ENCODE data around the gene CYB5A.
A peak's percentile ranks its signal among the peaks of the same experiment; 100 is the strongest.
"Not testable (repeated sequence)": the region's sequence is repeated elsewhere in the genome, so short reads cannot be mapped to it uniquely, and the experiment has no call there.

Gene CYB5A, protein sequence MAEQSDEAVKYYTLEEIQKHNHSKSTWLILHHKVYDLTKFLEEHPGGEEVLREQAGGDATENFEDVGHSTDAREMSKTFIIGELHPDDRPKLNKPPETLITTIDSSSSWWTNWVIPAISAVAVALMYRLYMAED

DNA sequence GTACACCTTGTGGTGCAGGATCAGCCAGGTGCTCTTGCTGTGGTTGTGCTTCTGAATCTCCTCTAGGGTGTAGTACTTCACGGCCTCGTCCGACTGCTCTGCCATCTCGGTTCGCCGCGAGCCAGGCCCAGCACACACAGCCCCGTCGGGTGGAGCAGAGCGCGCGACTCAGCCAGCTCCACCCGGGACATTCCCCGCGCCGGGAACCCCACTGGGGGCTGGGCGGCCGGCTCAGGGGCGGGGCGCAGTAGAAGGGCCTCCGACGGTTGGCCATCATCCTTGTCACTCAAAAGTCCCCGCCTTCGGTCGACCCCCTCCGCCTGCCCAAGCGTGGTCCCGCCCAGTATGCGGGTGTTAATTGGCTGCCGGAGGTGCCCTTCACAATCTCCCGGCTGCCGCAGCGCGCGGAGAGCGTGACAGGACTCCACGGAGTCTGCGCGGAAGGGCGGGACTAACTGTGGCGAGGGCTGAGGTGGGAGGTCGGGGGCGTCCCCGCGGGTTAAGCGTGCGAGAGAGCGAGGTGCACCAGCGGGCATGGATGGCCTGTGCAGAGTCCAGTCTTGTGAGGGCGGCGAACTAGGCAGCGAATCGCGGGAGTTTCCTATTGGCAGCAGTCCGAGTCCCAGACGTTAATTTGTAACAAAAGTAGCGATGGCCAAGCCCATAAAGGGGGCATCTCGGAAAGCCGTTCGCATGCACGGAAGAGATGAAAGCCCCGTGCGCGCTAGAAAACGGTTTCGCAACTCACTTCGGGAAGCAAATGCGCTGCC is at the start of gene CYB5A:
Gene CYB5A (minus strand): TSS at position 193 of the 770 bp plus-strand sequence. CDS start 88 bp downstream, at position 105.
- DNase-seq = peak; percentile 99

DNA sequence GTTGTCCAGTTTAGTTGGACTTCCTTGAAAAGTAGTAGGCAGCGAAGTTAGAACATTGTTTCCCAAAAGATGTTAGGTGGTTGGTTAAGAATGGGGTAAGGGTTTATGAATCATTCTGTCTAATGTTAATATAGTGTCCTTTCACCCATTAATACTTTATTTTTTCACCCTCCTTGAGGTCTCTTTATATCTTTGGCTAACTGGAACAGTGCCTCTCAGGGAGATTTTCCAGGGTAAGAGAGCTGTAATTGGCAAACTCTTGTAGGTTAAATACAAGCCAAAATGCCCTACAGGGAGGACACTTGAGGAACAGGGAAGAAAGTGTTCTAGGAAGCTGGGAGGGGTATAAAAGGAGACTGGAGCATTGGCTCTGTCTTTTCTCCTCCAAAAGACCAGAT is 46.1 kb upstream of the CYB5A start:
- DNase-seq = no peak

DNA sequence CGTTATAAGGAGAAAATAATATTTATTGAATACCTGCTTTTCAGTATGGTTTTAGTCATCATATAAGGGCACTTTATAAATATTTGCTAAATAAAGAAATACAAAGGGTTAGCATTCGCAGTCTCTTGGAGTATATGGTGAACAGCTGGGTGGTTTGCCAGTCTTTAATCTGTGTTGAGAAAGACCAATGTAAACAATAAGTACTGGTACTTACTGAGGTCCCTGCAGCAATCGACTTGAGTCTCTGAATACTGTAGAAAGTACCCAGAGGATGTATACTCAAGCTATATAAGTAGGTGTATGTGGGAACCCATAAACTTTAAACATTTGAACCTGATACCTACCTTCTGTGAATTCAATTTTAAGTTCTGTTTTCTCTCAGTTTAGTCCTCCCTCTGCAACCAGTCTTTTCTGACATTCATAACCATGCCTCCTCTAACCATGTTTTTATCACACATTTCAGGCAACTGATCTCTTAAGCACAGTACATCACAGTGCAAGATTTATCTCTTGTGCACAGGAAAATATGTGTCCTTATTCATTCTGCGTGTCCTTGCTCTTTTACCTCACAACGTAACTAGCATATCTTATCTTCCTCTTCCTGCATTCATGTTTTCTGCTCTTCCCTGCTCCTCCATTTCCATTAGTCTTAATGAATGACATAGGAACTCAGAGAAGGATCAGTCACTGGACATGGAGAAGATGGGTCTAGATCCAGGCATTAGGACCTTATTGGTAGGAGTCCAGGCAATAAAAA is 45.6 kb upstream of the CYB5A start:
- no peak for DNase-seq

DNA sequence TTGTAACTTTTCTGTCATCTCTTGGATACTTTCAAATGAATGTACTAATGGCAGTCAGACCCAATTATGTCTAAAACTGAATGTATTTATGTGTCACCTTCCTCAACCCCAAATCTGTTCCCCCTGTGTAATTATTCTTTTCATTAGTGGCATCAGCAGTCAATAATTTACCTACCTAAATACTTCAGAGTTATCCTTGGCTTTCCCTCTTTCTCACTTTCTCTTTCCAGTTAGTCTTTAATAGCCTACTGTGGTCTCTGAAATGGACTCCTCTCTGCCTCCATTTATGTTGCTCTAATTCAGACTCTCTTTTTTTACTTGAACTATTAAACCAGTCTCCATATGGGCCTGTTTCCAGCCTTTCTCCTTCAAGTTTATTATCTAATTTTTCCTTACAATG is 44.9 kb upstream of the CYB5A start:
- no peak for DNase-seq

DNA sequence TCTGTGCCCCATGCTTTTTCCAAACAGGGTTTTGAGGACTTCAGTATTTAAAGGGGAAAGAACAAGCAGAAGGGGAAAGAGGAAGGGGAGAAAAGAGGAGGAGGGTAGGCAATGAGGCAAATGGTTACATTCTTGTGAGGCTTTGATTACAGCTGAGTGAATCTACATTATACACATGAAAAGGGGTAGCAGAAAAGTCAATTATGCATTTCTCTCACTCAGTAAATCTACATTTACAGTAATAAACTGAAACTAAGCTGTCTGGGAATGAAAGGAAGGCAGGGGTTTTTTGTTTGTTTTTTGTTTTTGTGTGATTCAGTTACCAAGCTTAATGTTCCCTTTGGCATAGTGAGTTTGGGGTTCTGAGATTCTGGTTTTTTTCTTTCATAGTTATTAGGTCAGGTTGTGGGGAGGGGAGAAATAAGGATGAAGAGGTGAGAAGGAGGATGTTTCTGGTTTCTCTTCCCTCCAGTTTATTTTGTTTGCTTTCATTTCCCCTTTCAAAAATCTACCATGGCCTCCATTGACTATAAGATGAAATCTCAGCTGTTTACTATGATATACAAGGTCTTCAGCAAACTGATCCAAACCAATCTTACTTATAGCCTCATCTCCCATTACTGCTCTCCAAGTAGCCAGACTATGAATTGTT is 42.6 kb upstream of the CYB5A start:
- DNase-seq = no peak

DNA sequence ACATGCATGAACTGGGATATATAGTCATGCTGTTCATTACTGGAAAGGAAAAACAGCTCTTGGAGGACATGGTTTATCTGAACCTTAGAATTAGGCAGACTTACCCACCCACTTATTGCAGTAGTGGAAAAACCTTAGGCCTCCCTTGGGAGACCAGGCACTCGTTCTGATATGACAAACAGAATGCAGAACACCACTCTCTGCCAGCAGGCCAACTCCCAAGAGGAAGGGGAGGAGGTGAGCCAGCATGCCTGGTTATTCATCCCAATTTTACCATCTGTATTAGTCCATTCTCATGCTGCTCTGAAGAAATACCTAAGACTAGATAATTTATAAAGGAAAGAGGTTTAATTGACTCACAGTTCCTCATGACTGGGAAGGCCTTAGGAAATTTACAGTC is 41.3 kb upstream of the CYB5A start:
- no peak for DNase-seq

DNA sequence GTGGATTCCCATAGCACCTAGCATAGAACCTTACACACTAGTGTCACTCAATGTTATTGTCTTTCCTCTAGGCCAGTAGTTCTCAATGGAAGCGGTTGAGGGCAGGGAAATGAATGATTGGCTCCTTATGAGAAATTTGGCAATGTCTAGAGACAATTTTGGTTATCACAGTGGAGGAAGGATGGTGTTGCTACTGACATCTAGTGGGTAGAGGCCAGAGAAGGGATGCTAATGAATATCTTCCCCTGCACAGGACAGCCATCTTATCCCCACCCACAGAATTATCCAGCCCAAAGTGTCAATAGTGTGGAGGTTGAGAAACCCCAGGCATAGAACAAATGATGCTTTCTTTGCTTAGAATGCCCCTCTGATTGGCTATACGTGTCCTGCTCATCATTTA is 39.6 kb upstream of the CYB5A start:
- DNase-seq = no peak

DNA sequence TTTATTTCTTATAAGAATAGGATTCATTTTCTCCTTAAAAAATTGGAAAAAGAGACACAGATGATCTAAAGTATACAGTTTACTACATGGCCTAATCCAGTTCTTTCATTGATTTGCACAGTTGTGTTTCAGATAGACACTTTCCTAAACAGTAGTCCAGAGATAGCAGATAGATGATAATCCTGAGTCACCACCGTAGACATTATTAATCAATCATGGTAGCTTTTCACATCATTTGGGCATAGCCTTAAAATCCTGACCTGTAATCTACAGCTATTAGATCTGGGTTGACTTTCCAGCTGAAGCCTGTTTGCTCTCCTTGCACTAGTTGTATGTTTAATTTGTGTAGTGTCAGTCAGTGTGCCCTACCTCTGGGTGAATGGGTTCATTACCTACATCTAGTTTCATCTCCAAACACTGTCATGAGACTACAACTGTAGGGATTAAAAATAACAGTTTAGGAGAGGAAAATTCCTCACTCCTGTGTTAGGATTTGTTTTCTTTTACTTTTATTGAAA is 38.0 kb upstream of the CYB5A start:
- no peak for DNase-seq

DNA sequence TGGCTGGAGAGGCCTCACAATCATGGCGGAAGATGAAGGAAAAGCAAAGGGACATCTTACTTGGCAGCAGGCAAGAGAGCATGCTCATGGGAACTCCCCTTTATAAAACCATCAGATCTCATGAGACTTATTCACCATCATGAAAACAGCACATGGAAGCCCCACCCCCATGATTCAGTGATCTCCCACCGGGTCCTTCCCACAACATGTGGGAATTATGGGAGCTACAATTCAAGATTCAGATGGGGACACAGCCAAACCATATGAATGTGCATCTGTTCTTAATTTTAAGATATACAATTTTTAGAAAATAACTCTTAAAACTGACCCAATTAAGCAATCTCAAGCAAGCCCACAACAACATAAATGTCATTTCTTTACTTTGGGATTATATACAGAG is 36.4 kb upstream of the CYB5A start:
- no peak for DNase-seq

DNA sequence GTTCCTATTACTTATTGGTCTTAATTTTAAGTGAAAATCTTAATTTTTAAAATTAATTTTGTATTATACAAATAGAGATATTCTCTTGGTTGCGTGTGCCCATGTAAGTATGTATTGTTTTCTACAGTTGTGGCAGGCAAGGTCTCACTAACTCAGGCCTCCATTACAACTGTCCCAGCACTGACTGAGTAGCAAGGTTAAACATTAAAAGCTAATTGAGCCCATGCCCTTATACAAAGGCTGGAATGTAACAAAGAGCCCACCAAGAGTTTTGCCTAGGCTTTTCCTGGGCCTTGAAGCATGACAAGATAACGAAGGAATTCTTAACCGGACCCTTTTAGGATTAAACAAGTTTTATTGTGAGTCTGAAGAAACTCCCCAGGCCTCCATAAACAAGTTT is 35.0 kb upstream of the CYB5A start:
- DNase-seq = not testable (repeated sequence)

DNA sequence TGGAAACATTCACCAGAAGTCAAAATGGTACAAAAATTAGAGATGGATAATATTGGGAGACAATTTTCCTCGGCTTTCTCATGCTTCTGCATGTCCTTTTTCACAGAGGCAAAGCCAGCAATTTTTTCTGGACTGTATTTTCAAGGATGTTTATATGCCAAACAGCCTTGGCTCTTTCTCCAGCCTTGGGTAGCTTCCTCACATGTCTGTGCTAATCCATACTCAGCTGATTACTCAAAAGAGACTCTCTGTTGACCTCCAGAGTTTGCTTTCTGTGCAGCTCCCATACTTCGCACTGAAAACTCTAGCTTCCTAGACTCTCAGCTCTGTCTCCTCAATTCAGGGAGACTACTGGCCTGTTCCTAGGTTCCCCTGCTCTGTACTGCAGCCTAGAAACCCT is 34.5 kb upstream of the CYB5A start:
- DNase-seq = no peak

DNA sequence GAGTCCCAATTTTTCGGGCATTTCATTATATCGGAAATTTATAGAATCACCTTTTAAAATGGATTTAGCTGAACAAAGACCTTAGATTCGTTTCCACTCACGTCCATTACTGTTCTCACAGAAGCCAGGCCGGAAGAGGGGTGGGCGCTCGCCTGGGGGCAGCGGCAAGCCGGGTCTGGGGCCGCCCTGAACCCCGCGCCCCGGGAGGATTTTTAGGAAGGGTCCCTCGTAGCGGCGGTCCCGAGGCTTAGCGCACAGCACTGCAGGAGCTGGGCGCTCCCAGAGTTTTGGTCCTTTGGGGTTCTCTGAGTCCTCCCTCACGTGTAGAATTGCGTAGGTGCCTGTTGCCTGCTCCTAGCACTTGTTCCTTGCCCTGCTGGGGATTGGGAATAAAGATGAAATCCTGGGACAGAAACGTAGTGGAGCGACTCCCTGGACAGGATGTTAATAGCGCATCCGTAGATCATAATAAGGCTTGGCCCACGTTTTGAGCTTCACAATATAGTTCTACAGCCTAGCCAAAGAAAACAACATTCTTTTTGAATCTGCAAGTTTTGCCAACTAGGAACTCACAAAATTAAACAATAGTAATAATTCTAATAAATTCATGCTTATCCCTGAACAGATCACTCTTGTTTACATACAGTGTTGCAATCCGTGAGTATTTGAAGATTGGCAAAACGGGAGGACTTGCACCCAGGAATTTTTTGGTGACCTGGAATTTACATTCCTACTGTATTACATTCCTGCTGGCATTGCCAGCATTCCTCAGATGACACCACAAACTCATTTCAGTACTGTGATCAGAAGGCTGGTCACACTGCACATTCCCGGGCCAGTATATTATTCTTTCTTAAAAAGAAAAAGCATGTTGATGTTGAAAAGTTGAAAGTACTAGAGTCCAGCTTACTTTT is 24.8 kb upstream of the CYB5A start:
- DNase-seq = no peak

DNA sequence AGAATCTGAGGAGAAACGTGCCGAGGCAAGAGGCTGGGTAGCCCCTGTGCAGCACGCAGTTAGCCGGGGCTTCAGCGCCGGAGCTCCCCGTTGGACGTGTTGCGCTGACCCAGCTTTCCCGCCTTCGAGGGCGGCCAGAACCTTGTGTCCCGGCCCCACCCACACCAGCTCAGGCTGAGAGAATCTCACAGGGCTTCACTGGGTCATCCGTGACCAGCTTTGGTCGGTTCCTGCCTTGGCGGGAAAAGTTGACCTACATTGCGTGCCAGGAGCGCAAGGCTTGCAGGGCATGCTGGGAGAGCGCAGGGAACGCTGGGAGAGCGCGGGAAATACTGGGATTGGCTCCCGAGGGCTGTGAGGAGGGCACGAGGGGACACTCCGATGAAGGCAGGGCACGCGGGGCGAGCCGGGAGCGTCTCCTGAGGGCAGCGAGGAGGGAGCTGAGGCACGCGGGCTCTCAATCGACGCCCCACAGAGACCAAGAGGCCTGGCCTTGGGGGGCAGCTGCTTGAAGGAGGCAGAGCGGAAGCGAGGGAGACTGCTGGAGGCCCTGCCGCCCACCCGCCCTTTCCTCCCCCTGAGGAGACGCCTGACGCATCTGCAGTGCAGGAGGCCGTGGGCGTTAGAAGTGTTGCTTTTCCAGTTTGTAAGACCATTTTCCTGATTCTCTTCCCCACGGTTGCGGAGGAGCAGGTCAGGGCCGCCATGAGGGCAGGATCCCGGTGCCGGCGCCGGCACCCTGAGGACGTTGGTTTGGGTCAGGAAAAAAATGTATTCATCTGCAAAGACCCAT is 23.9 kb upstream of the CYB5A start, which contains the start of gene C18orf63:
Gene C18orf63 (plus strand): TSS at position 376 of the 793 bp plus-strand sequence. CDS start 2,027 bp downstream, outside the sequence.
- no peak for DNase-seq

DNA sequence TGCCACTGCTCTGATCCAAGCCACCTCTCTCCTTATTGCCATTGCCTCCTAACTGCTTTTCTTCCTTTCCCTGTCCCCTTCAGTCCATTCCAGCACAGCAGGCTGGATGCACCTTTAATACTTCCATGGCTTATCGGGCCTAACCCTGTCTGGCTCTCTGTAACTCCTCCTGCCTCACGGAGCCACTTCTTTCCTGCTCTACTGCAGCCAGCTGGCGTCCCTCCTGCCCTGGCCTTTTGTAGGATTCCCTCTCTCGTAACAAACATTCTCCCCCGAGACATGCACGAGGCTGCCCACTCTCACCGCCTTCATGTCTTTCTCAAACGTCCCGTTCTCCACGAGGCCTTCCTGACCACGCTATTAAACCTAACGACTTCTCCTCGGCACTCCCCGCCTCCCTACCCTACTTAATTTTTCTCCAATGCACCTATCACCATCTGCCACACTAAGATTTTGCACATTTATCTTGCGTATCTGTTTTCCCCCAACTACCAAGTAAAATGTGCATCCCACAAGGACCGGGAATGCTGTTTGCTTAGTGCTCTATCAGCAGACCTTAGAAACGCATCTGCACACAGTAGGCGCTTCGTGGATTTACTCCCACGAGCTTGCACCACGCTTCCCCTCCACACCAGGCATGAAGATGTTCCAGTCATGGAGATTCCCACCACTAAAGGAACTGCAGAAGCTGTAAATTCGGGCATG is 23.1 kb upstream of the CYB5A start:
- no peak for DNase-seq

DNA sequence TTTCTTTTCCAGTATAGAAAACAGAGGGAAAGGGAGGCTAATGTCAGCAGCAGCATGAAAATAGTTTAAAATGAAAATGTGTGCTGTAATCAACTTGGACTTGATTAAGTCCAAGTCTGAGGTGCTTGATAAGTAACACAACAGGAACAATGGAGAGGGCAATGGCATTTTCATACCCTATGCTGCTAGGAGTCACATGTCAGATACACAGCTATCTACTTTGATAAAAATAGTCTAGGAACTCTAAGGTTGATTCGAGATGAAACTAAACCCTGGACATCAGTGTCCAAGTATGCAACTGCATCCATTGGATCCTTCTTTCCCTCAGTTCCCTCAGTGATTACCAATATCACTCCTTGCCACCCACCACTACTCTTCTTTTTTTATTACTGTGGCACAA is 19.2 kb upstream of the CYB5A start:
- no peak for DNase-seq

DNA sequence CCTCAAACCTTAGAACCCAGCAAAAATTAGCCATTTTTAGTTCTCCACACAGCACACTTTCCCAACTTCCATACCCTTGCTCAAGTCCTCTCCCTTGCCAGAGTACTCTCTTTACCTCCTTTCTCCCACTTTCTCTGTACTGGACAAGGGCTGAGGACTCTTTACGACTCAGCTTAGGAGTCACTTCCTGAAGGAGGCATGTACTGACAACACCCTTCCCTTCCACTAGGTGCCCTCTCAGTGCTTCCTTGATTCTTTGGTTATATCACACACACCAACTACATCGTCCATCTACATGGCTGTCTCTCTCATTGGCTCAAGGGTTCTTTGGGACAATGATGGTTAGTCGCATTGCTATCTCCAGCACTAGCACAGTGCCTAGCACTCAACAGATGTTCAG is 18.6 kb upstream of the CYB5A start:
- no peak for DNase-seq

DNA sequence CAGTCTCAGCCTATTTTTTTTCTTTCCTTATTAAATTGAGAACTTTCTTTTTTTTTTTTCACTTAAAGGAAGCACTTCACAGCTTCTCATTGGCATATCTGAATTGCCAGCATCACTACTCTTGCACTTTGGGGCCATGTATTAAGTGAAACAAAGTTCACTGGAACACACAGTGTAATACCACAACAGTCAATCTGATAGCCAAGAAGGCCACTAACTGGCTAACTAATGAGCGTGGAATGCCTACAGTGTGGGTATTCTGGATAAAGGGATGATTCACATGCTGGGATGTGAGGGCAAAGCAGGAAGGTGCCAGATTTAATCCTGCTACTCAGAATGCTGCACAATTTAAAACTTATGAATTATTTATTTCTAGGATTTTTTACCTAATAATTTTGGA is 12.2 kb upstream of the CYB5A start:
- no peak for DNase-seq

DNA sequence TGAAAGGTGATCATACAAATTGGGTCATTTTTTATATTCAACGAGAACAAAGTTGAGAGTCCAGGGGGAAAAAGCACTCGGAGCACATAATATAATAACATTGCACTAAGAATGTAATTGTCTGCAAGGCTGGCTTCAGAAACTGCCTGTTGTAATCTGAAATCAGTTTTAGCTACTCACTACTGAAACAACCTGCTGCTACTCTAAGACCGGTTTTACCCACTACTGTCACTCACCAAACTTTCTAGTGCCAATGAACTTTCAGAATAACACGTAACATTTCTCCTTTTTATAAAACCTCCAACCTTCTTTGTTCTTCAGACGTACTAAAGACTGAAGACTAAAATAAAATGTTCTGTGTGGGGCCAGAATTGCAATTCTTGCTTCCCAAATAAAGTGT is 11.5 kb upstream of the CYB5A start:
- no peak for DNase-seq

DNA sequence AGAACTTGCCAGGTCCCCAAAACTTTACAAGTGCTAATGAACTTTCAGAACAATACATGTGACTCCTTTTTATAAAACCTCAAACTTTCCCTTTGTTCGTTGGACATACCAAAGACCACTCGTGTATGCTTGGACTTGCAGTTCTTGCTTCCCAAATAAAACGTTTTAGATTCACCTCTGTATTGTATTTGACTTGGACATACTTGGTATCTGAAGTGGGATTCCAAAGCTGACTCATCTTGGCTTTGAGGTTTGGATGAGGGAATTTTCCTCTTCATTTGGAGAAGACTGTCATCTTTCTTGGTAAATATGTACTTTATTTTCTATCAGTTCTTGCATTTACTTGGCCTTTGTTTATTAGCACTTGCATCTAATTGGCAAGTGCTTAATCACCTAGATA is 8.0 kb upstream of the CYB5A start:
- no peak for DNase-seq

DNA sequence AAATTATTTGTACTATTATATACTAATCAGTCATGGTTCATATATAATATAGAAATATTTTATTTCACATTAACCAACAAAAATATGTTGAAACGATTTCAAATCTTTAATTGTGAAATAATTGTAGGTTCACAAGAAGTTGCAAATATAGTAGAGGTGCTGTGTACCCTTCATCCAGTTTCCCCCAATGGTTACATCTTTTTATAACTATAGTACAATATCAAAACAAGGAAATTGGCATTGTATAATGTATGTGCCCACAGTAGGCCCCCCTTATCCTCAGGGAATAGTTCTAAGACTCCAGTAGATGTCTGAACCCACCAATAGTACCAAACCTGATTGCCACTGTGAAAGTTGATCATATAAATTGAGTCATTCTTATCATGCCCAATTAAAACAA is 7.4 kb upstream of the CYB5A start:
- no peak for DNase-seq

DNA sequence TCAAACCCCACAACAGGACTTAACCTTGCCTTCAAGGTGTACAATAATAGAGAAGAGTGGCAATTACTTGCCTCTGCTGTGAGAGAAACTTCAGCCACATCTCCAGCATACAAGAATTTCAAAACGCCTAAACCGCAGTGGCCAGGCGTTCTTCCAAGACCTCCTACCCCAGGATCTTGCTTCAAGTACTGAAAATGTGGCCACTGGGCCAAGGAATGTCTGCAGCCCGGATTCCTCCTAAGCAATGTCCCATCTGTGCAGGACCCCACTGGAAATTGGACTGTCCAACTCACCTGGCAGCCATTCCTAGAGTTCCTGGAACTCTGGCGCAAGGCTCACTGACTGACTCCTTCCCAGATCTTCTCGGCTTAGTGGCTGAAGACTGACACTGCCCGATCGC is 2.8 kb upstream of the CYB5A start:
- DNase-seq = no peak
